ENCODE results near the gene RAPGEFL1.

DNA sequence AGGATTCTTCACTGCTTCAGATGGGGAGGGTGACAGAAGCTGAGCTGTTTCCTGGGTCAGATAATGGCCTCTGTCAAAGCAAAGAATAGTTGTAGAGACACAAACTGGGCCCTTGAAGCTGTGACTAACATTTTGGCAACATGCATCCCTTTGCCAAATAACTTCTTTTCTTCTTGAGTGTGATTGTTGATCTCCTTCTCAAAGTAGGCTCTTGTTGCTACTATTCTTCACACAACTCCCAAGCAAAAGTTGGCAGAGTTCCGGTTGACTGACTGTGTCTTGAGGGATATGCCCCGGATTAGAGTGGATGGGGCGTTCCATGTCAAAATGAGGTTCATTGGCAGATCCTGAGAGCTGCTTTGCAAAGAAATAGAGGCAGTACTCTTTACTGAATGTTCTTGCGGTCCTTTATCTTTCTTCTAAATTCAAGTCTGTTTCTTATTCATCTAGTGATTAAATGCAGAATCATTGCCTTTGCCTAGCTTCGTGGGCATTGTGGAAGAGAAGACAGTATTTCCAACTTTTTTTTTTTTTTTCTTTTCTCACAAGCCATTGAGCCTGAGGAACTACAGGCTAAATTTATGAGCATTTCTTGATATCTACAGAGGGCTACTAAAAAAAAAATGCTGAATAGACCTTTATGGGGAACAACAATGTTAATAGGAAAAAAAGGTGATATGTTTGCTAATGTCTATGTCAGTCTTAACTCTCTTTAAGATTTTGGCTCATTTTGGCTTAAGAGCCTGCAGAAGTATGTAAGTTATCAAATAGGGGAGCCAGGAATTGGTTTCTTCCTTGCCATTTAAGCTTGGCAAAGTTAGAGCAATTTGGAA, 47.7 kb downstream of the RAPGEFL1 start:
- TF ChIP-seq POLR2A (IDR thresholded peaks at IDR 0.05; ENCODE audit: low read length) (no peak), GATA1 (IDR thresholded peaks at IDR 0.05; ENCODE audit: low read depth, low read length) (no peak)

All from erythroblast (primary cell).